Measurements from ENCODE around the gene CHRNE. TPM values are rescaled to one million over a fixed set of nuclear protein-coding genes. Genes with fewer than 3 reads are reported as not detected.

CHRNE gene
- total and polyA plus RNA-seq, 2 of the 13 experiments (the other 11 are each of a cell fraction or from before 2014, with no cell fraction given) = 0.53 to 0.59 TPM

- peak; percentile 48; the same call in 1 of the 2 replicates for TF ChIP-seq ZNF281 (CRISPR knock-in tag; IDR thresholded peaks at IDR 0.05; ENCODE audit: borderline replicate concordance)
- peak; percentile 16; the same call in 1 of the 2 replicates for TF ChIP-seq GATAD2A (CRISPR knock-in tag; IDR thresholded peaks at IDR 0.05)
- TF ChIP-seq ZNF530 (CRISPR knock-in tag; IDR thresholded peaks at IDR 0.05; ENCODE audit: low read depth) = no peak
- no peak for TF ChIP-seq ZBTB42 (CRISPR knock-in tag; IDR thresholded peaks at IDR 0.05)
- peak in 1 of 2 experiments; percentile 75; a peak in 1 of 4 replicates for TF ChIP-seq POLR2A (IDR thresholded peaks at IDR 0.05; ENCODE audit: insufficient read depth in 1 of 2, low read depth in 2 of 2, low read length in 2 of 2)
- no peak for TF ChIP-seq SOX6 (IDR thresholded peaks at IDR 0.05)
- TF ChIP-seq SOX6 (CRISPR knock-in tag; IDR thresholded peaks at IDR 0.05) = 0 out of 2 replicates have a peak, but pooled peaks have one; percentile 20
- peak; percentile 52; the same call in 1 of the 2 replicates for TF ChIP-seq ESRRA (CRISPR knock-in tag; IDR thresholded peaks at IDR 0.05; ENCODE audit: low read depth)
- TF ChIP-seq TCF12 (IDR thresholded peaks at IDR 0.05) = no peak
- TF ChIP-seq TCF12 (CRISPR knock-in tag; IDR thresholded peaks at IDR 0.05) = no peak
- no peak for TF ChIP-seq ZNF512B (CRISPR knock-in tag; IDR thresholded peaks at IDR 0.05; ENCODE audit: borderline replicate concordance)
- TF ChIP-seq ZNF331 (CRISPR knock-in tag; IDR thresholded peaks at IDR 0.05) = 0 out of 2 replicates have a peak, but pooled peaks have one; percentile 43
- peak; percentile 74 for TF ChIP-seq HNF4A (CRISPR knock-in tag; IDR thresholded peaks at IDR 0.05)
- 0 out of 2 replicates have a peak, but pooled peaks have one; percentile 17 for TF ChIP-seq TARDBP (CRISPR knock-in tag; IDR thresholded peaks at IDR 0.05)
- peak; percentile 49; the same call in 1 of the 2 replicates for TF ChIP-seq NCOR1 (IDR thresholded peaks at IDR 0.05; ENCODE audit: borderline replicate concordance, low read length)
- 0 out of 2 replicates have a peak, but pooled peaks have one; percentile 30 for TF ChIP-seq GATA4 (IDR thresholded peaks at IDR 0.05; ENCODE audit: borderline replicate concordance, low read depth)
- no peak for TF ChIP-seq ATF6 (CRISPR knock-in tag; conservative IDR thresholded peaks at IDR 0.05)
- no peak for TF ChIP-seq ZNF136 (CRISPR knock-in tag; IDR thresholded peaks at IDR 0.05; ENCODE audit: low read depth)
- TF ChIP-seq HIVEP1 (CRISPR knock-in tag; IDR thresholded peaks at IDR 0.05) = 0 out of 2 replicates have a peak, but pooled peaks have one; percentile 58
- peak; percentile 67; the same call in 1 of the 2 replicates for TF ChIP-seq NR2C2 (CRISPR knock-in tag; IDR thresholded peaks at IDR 0.05; ENCODE audit: borderline replicate concordance)
These were observed 47.9 kb upstream of the CHRNE start, which contains the start of gene ENO3 (continued) for GRCh38 chr17:4950746-4951204.
